Smooth muscle cell (in vitro differentiated cells): Measurements from ENCODE around the gene PRTN3. TPM values are rescaled to one million over a fixed set of nuclear protein-coding genes. Genes with fewer than 3 reads are reported as not detected.
A peak's percentile ranks its signal among the peaks of the same experiment; 100 is the strongest.
"Not testable (repeated sequence)": the region's sequence is repeated elsewhere in the genome, so short reads cannot be mapped to it uniquely, and the experiment has no call there.

Experiments
- DNase-seq: peaks from one replicate; lab custom pipeline; 2025; ENCODE audit not compliant: unreplicated experiment; lab: John Stamatoyannopoulos, UW
- H2AFZ ChIP-seq: fragments of 200-600 bp; sonication (generic); 2 replicates; pipeline ENCODE4 v1.6.0; 2016; ENCODE audit warnings: antibody characterized with exemption, low read depth, mild to moderate bottlenecking
- H3F3A ChIP-seq: fragments of 200-600 bp; sonication (generic); 2 replicates; pipeline ENCODE4 v1.6.0; 2017; ENCODE audit warnings: antibody characterized with exemption, low read depth
- H3K27ac ChIP-seq: fragments of 200-600 bp; sonication (generic); 2 replicates; pipeline ENCODE4 v1.5.1; 2016; ENCODE audit warnings: low read depth, mild to moderate bottlenecking
- H3K27me3 ChIP-seq: fragments of 200-600 bp; sonication (generic); 2 replicates; pipeline ENCODE4 v1.6.1; 2016; ENCODE audit warnings: low read depth, mild to moderate bottlenecking
- H3K36me3 ChIP-seq: fragments of 200-600 bp; sonication (generic); 2 replicates; pipeline ENCODE4 v1.5.1; 2016; ENCODE audit warnings: low read depth
- H3K4me1 ChIP-seq: fragments of 200-600 bp; sonication (generic); 2 replicates; pipeline ENCODE4 v1.5.1; 2016; ENCODE audit warnings: low read depth
- H3K4me2 ChIP-seq: fragments of 200-600 bp; sonication (generic); 2 replicates; pipeline ENCODE4 v1.6.0; 2016; ENCODE audit warnings: mild to moderate bottlenecking
- H3K4me3 ChIP-seq: fragments of 200-600 bp; sonication (generic); 2 replicates; pipeline ENCODE4 v1.5.1; 2016; ENCODE audit warnings: mild to moderate bottlenecking
- H3K79me2 ChIP-seq: fragments of 200-600 bp; sonication (generic); 2 replicates; pipeline ENCODE4 v1.6.0; 2016; ENCODE audit warnings: low read depth, mild to moderate bottlenecking
- H3K9ac ChIP-seq: fragments of 200-600 bp; sonication (generic); 2 replicates; pipeline ENCODE4 v1.6.0; 2016; ENCODE audit warnings: low read depth
- H3K9me3 ChIP-seq: fragments of 200-600 bp; sonication (generic); replicated peaks from 2 replicates; pipeline ENCODE4 v1.5.1; 2016; ENCODE audit warnings: low read depth
- H4K20me1 ChIP-seq: fragments of 200-600 bp; sonication (generic); 2 replicates; pipeline ENCODE4 v1.6.0; 2016; ENCODE audit warnings: low read depth
- CTCF ChIP-seq: fragments of 200-600 bp; sonication (generic); IDR thresholded peaks from 2 replicates; pipeline ENCODE4 v1.5.1; 2017; ENCODE audit warnings: borderline replicate concordance, mild to moderate bottlenecking, antibody characterized with exemption; ENCODE audit not compliant: insufficient read depth, poor library complexity, severe bottlenecking
- WGBS: methylation state at CpG from one replicate; pipeline ENCODE4 v1.1.7; 2016; ENCODE audit warnings: low lambda C conversion rate; 5-methylcytosine and 5-hydroxymethylcytosine counted together
- polyA plus RNA-seq: library from polyadenylated mRNA; unstranded; fragments of >200 nt; fragmentation: Nextera tagmentation; extraction: Ambion mirVana; gene quantifications from 2 replicates; pipeline ENCODE4 v1.2.1, GENCODE V29; 2016
- total RNA-seq: library from RNA; depleted of rRNA; stranded (reverse); fragments of >200 nt; gene quantifications from 2 replicates; pipeline ENCODE4 v1.2.3, GENCODE V29; 2014

The PRTN3 gene
- total and polyA plus RNA-seq, 2 experiments from 2014 or later, result not detected

DNA sequence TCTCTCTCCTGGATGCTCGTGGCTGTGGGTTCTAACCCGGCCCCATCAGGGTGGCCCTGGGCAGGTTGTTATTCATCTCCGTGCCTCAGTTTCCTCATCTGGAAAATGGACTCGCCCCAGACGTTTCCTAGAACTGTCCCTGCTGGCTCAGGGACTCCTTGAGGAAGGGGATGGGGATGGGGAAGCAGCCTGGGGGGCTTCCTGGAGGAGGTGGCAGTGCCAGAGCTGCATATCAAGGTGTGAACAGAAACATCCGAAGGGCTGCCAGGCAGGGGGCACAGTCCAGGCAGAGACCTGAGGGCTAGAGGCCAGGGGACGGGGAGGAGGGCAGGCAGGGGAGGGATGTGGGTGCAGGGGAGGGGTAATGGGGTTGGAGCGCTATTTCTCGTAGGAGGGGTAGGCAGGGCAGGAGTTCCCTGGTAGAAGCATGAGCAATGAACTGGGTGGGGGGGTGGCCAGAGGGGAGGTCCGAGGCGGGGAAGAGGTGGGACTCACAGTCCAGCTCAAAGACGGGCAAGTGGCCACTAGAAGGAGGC, 7.7 kb downstream of the PRTN3 start:
- no peak overlapping the region for H3K4me2 ChIP-seq
- H3K4me1 ChIP-seq, result no peaks in the 10 kb centered on the region
- no peaks in the 10 kb centered on the region for H4K20me1 ChIP-seq
- no peak overlapping the region for H3K27ac ChIP-seq
- no peak overlapping the region for H3K4me3 ChIP-seq
- H3K27me3 ChIP-seq, result peaks cover 14% of the 10 kb centered on the region
- WGBS, result 85% methylated on average over 7 of the region's 12 CpGs
- no peaks in the 10 kb centered on the region for H3K36me3 ChIP-seq
- no peaks in the 10 kb centered on the region for H3K9me3 ChIP-seq
- H3K79me2 ChIP-seq, result no peaks in the 10 kb centered on the region
- H3F3A ChIP-seq, result peaks cover 8% of the 10 kb centered on the region
- DNase-seq, result no peak
- no peak for TF ChIP-seq CTCF
- H2AFZ ChIP-seq, result no peak overlapping the region
- H3K9ac ChIP-seq, result no peak overlapping the region

GRCh38 chr19:849195-849594, 8.4 kb downstream of the PRTN3 start:
- WGBS, result 93% methylated on average over 8 of the region's 8 CpGs
- not testable (repeated sequence) for H3K4me1 ChIP-seq, DNase-seq, H3F3A ChIP-seq, H2AFZ ChIP-seq, H3K27ac ChIP-seq, H3K4me2 ChIP-seq, H3K27me3 ChIP-seq, H3K36me3 ChIP-seq, H3K9ac ChIP-seq, H4K20me1 ChIP-seq, H3K4me3 ChIP-seq, H3K79me2 ChIP-seq, H3K9me3 ChIP-seq

GRCh38 chr19:850221-850978, 9.6 kb downstream of the PRTN3 start:
- H2AFZ ChIP-seq, result no peak overlapping the region
- no peak overlapping the region for H3K27ac ChIP-seq
- H3K4me2 ChIP-seq, result no peak overlapping the region
- H3K9ac ChIP-seq, result no peak overlapping the region
- no peaks in the 10 kb centered on the region for H4K20me1 ChIP-seq
- WGBS, result 59% methylated on average over 26 of the region's 28 CpGs
- H3K79me2 ChIP-seq, result no peaks in the 10 kb centered on the region
- TF ChIP-seq CTCF, result no peak
- H3K27me3 ChIP-seq, result no peaks in the 10 kb centered on the region
- DNase-seq, result peak; percentile 19
- no peaks in the 10 kb centered on the region for H3K4me1 ChIP-seq
- H3F3A ChIP-seq, result peaks cover 8% of the 10 kb centered on the region
- no peaks in the 10 kb centered on the region for H3K9me3 ChIP-seq
- H3K4me3 ChIP-seq, result no peak overlapping the region
- no peaks in the 10 kb centered on the region for H3K36me3 ChIP-seq

DNA sequence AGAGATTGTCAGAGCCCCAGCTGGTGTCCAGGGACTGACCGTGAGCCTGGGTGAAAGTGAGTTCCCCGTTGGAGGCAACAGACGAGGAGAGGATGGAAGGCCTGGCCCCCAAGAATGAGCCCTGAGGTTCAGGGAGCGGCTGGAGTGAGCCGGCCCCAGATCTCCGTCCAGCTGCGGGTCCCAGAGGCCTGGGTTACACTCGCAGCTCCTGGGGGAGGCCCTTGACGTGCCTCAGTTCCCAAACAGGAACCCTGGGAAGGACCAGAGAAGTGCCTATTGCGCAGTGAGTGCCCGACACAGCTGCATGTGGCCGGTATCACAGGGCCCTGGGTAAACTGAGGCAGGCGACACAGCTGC, 10.2 kb downstream of the PRTN3 start:
- Histone ChIP-seq H2AFZ (no peak overlapping the region), H3K27me3 (no peaks in the 10 kb centered on the region)
- WGBS, result 83% methylated on average over 13 of the region's 13 CpGs

More for the DNA sequence above, 10.2 kb downstream of the PRTN3 start:
- H3K9me3 ChIP-seq, result no peaks in the 10 kb centered on the region
- no peak overlapping the region for H3K4me3 ChIP-seq
- H3K79me2 ChIP-seq, result no peaks in the 10 kb centered on the region
- peaks cover 8% of the 10 kb centered on the region for H3F3A ChIP-seq
- TF ChIP-seq CTCF, result no peak
- no peak overlapping the region for H3K4me2 ChIP-seq
- no peak for DNase-seq
- H4K20me1 ChIP-seq, result no peaks in the 10 kb centered on the region
- H3K4me1 ChIP-seq, result no peaks in the 10 kb centered on the region
- H3K36me3 ChIP-seq, result no peaks in the 10 kb centered on the region
- no peak overlapping the region for H3K27ac ChIP-seq
- no peak overlapping the region for H3K9ac ChIP-seq
